NK-92 (cell line): ENCODE results near the gene C16orf74.

Experiments
- DNase-seq: peaks from one replicate; lab custom pipeline; 2025; ENCODE audit not compliant: unreplicated experiment; lab: John Stamatoyannopoulos, UW

C16orf74 gene

DNA sequence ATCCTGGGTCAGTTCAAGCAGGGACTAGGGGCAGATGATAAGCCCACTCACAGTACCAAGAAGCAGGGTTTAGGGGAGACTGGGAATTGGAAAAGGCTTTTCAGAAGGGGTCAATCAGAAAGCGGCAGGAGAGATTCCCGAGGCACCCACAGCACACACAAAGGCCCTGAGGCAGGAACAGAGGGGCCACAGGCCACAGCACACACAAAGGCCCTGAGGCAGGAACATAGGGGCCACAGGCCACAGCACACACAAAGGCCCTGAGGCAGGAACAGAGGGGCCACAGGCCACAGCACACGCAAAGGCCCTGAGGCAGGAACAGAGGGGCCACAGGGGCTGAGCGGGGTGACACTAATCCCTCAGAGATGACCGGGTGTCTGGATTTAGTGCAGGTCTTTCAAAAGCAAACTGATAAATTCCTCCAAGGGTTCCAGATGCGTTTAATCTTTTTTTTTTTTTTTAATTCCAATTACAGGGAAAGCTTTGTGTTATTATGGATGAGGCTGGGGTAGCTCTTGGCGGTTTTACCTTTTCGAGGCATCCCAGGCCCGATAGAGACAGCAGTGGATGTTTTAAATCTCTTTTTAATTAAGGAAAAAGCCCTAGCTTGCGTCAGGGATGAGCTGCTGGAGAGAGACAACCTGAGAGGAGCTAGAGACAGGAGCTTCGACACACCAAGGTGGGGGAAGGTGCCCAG lies 31.1 kb downstream of the C16orf74 start:
- no peak for DNase-seq

DNA sequence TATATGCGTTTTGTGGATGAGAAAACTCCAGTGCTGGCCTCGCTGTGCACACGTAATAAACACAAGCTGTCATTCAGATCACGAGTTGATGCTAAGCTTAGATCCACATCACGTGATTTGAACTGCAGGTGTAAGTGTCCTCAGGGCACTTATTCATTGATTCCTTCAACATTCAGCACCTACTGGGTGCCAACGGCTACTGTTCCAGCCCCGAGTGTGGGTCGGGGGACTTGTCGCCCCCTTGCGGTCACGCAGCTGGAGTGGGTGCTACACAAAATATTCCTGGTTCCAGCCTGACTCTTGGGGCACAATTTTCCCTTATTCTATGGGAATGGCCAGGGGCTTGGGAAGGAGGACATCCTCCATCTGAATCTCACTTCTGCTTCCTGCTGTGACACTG lies 32.2 kb downstream of the C16orf74 start:
- DNase-seq = no peak

DNA sequence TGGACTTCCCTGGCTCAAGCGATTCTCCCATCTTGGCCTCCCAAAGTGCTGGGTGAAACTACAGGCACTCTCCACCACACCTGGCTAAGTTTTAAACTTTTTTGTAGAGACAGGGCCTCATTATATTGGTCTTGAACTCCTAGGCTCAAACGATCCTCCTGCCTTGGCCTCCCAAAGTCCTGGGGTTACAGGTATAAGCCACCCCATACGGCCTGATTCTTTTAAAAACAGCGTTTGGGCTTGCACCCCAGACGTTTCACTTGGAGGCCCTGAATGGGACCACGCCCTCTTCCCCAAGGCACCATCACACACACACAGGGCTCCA lies 32.8 kb downstream of the C16orf74 start:
- no peak for DNase-seq

DNA sequence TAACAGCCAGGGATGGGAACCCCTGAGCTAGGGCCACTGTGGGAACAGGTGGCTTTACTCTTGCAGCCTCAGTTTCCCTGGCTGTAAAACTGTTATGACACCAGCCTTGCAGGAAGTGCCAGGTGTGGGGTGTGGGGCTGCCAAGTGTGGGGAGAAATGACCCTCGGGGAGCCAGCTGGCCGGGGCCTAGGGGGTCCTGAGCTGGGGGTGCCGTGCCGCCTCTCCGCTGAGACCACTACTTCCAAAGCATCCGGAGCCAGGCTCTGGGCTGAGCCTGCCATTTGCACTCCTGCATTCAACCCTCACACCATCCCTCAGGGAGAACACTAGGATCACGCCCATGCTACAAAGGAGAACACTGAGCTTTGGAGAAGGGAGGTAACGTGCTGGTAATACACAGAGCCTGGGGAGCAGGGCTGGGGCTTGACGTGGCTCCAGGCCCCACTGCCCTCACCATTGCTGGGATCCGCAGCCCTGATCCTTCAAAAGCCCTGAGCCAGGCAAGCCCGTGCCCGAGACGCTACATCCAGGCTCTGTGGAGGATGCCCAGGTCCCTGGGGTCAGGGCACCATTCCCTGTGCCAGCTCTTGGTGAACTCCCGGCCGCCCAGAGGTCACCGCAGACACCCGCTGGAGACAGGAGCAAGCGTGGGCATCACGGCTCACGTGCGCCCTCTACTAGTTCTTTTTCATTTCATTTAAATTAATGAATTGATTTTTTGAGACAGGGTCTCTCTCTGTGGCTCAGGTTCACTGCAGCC lies 33.3 kb downstream of the C16orf74 start:
- no peak for DNase-seq

DNA sequence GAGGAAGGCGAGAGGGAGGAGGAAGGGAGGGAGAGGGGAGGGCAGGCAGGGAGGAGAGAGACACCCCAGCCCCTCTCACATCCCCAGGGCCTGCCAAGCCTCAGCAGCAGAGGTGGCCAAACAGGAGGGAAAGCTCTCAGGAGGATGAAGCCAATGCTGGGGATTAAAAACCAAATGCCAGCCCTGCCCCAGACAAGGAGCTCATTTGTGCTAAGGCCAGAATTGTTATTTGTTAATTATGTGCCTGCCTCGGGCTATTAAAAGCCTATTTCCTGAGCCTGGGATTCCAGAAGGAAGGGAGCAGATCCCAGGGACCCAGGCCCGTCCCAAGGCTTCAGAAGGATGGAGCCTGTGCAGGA lies 34.2 kb downstream of the C16orf74 start:
- no peak for DNase-seq

DNA sequence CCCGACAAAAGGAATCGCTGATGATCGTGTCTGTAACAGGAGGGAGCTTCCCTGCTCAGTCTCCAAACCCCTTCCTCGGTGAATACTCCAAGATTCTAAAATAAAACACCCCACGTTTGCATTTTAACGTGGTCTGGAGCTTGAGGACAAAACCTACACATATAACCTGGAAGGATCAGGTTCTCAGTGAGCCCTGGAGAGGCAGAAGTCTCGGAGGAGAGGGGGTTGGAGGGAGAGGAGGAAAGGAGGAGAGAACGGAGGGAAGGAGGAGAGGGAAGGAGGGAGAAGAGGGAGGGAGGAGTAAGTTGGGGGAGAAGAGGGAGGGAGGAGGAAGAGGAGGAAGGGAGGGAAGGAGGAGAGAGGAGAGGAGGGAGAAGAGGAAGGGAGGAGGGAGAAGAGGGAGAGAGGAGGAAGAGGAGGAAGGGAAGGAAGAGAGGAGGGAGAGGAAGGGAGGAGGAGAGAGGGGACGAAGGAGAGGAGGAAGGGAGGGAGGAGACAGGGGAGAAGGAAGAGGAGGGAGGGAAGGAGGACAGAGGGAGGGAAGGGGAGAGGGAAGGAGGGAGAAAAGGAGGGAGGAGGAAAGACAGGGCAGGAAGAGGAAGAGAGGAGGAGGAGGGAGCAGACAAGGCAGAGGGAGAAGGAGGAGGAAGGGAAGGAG lies 34.7 kb downstream of the C16orf74 start:
- no peak for DNase-seq

DNA sequence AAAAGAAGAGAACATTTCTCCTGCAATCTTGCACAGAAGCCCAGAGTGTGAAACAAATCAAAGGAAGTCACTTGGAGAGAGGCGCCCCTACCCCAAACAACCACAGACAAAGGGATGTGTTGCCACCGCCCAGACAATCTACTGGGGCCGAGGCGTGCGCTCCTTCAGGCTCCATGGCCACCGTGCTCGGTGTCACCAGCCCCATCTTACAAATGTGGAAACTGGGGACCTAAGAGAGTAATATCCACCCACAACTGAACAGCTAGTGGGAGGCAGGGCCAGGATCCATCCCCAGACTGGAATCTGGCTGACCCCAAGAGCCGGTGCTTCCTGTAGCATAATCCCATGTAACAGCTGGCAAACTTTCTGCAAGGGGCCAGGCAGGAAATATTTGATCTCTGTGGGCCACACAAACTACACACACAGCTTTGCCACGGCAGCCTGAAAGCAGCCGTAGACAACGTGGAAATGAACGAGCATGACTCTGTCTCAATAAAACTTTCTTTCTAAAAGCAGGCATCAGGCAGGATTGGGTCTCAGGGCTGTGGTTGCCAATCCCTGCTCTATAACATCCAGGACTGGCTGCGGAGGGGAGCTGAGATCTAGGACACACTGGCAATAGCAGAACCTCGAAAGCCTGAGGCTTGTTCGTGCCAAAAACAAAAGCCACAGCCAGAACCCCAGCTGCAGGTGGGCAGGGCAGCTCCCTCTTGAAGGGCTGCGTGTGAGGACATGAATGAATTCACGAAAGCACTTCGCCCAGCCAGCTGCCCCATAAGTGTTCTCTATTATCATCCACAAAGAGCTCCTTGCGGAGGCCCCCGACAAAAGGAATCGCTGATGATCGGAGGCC lies 35.5 kb downstream of the C16orf74 start:
- DNase-seq = no peak

DNA sequence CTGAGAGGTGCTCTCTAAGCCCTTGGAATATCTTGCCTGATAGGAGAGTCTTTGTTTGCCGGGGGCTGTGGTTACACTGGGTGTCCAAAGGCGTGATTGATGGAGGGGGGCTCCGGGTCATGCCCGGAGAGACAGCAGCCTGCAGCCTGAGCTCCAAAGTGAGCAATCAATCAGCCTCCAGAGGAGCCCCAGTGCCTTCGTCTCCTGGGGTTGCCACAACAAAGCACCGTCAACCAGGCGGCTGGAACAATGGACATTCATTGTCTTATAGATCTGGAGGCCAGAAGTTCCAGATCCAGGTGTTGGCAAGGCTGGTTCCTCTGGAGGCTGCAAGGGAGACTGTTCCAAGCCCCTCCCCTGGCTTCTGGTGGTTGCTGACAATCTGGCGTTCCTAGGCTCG lies 38.1 kb downstream of the C16orf74 start:
- no peak for DNase-seq

DNA sequence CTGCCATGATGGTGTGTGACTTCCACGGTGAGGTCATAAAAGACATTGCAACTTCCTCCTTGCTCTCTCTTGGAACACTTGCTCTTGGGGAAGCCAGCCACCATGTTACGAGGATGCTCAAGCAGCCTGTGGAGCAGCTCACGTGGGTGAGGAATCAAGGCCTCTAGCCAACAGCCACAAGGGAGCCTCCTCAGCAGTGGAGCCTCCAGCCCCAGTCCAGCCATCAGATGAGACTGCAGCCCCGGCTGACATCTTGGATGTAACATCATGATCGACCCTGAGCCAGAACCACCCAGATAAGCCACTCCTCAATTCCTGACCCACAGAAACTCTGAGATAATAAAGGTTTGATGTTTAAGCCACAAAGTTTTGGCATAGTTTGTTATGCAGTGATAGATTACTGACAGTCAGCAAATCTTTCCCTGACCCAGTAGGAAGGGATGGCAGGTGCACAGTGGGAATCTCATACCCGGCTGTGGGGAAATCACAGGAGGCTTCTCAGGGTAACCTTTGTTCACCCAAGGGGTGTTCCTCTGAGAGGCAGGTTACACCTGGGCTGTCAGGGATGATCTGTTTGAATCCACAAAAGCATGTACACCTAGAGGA lies 38.8 kb downstream of the C16orf74 start:
- DNase-seq = no peak

DNA sequence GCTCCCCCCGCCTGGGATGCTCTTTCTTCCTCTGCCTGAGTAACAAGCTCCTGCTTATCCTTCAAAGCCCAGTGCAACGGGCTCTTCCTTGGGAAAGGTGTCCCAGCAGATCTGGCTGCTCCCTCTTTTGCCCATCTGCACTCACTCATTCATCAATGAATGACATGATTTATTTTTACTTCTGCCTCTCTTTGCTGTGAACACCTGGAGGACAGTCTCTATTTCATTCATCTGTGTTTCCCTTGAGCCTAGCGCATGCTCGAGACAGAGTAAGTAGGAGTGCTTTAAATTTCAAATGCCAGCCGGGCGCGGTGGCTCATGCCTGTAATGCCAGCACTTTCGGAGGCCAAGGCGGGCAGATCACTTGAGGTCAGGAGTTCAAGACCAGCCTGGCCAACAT lies 40.2 kb downstream of the C16orf74 start:
- DNase-seq = no peak

DNA sequence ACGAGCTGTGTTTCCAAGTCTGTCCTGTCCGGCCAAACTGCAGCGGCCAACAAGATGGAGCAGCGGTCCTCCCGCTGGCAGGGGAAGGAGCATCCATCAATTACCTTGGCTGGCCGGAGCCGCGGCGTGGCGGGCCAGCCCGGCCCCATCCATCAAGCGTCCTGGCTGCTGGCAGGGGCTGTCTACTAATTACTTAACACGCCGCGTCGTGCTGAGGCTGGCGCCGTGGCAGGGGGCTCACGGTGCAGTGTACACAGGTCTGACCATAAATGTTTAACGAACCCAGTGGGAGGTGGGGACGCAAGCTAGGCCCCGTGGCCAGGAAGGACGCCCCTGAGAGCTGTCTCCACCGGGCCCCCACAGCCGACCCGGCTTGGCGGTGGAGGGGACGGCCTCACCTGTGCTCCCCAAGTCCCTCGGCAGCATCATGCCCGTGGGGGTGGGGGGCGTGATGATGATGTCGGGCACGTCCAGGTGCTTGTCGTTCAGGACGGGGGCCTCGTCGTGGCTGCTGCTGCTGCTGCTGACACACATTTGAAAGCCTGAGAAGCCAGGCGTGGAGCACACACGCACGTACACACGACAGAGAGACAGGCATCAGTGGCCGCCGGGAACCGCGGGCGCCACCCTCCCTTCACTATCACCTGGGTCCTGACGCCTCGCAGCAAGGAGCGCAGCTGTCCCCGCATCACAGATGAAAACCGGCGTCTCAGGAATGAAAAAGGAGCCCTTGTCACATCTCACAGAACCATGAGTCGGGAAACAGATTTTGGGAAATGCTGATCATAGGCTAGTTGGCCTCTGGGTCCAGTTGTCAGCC lies 40.9 kb downstream of the C16orf74 start:
- DNase-seq = no peak

DNA sequence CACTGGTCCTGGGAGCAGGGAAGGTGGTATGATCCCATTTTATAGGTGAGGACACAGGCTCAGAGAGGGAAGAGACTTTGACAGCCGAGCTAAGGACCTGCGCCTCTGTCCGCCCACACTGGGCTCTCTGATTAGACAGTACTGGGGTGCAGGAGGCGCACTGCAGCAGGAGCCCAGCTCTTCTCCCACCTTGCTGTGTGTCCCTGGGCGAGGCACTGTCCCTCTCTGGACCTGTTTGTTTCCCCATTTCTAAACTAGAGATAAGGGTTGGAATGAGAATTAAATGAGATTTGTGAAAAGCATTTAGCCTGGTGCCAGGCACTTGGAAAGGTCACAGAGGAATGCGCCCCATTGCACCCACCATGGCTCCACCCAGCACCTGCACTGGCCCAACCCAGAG lies 42.6 kb downstream of the C16orf74 start:
- no peak for DNase-seq

DNA sequence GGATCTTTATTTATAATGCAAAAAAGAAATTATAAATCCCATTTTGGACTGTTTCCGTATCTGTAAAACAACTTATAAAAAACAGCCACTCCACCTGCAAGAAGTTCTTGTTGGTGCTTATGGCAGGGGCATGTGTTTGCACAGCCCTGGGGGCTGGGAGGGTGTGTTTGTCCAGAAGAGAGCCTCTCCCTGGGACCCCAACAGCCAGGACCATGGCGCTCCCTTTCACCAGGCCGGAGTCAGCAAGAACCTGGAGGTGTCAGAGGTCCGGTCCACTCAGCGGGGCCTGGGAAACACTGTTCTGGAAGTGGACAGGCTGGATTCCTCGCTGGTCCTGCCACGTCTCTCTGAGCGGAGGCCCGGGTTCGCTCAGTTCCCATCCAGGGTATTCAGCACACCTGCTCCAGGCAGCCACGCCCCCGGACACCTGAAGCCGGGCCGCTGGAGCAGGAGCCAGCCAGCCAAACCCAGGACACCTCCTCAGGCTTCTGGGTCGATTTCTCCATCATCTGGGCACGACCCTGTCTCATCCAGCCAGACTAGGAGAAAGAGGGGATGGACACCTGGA lies 43.3 kb downstream of the C16orf74 start:
- no peak for DNase-seq

DNA sequence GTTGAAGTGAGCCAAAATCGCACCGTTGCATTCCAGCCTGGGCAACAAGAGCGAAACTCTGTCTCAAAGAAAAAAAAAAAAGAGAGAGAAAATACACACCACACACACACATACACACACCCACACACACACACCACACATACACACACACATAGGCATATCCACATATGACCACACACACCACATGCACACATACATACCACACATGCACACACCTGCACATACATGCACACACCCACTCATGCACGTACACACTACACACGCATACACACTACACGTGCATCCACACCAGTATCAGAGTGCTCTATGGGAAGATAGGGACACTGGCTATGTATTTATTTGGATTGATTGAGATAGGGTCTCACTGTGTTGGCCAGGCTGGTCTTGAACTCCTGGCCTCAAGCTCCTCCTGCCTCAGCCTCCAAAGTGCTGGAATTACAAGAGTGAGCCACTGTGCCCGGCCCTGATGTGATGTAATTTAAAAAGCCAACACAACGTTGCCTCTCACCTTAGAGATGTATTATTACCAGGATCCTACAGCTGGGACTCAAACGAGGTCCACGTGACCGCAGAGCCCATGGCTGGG lies 44.4 kb downstream of the C16orf74 start:
- DNase-seq = no peak

DNA sequence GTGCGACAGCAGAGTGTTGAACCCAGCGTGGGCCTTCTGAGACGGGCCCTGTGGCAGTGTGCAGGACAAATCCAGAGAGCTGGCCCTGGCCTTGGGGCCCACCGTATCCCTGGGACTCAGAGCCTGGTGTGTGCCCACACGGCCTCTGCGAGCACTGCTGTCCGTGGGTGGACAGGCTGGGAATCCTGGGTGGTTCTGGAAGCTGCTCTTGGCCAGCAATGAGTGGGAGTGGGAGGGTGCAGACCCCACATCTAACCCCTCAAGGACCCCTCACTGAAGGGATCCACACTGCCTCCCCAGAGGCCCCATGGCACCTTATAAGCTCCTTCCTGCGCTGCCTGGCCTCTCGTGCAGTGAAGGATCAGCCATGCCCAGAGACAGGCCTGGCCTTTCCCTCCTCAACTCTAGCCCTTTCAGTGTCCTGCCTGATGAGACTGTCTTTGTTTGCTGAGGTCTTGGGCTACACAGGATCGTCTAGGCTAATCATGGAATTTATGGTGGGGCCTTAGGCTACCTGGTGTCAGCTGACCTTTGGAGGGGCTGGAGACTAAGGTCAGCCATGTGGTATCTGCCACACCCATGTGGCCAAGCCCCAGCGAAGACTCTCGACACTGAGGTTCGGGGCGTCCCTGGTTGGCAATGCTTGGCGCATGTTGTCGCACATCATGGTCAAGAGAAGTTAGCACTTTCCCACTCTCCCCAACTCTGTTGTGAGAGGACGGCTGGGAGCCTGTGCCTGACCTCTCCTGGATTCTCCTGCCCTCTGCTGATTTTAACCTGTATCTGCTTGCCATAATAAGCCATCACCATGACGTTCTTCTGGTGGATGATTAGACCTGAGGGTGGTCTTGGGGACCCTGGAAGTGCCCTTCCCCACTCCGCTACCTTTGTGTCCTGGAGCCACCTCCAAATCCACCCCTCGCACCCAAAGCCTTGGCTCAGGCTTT lies 45.7 kb downstream of the C16orf74 start:
- no peak for DNase-seq

DNA sequence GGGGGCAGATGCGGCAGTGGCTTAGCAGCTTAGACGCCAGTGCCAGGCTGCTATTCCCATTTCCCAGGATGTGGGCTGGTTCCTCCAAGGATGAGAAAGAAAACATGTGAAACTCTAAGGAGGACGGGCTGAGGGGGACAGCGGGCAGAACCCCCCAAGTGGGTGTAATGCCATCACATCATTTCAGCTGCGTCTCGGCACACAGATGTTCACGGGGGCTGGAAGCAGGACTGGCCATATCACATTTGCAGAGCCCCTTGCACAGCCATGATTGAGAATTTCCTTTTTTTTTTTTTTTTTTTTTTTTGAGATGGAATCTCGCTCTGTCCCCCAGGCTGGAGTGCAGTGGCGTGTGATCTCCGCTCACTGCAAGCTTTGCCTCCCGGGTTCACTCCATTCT lies 46.9 kb downstream of the C16orf74 start:
- DNase-seq = no peak

DNA sequence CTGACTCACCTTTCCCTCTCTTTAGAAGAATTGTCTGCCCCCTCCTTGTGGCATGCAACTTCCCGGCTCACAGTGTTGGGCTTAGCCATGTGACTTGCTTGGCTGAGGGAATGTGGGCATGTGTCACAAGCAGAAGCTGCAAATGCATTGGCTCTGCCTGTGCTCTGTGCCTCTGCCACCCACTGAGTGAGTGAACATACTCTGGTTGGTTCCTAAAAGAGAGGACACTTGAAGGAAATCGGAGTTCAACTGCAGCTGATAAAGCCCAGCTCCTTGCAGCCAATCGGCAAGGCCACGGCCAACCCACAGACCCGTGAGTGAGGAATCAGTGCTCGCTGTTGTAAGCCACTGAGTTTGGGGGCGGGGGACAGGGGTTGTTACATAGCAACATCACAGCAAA lies 51.3 kb downstream of the C16orf74 start:
- no peak for DNase-seq

DNA sequence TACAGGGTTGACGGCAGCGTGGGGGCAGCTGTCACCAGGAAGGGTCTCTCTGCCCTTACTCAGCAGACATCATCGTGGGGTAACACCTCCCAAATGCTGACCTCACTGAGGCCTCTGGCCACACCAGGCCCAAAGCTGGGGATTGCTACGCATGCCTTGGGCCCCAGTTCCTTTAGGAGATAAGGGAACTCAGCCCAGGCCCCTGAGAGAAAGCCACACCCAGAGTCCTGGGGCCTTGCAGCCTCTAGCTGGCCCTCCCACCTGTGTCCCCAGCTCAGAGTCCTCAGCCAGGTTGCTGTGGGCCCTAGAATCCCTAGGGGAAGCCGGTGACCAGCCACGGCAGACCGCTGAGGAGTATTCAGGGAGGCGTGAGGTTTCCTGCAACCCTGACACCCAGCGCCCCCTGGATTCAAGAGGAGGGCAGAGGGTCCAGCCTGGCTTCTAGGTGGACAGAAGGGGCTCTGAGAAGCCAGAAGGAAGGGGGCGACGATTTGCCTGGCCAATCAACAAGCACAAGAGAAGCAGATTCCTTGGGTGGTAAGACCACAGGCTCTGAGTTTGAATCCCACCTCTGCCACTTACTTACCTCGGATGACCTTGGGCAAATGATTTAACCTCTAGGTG lies 51.8 kb downstream of the C16orf74 start:
- no peak for DNase-seq
